ENCODE data around the gene WNT7A.

WNT7A gene

GRCh38 chr3:13792512-13793371 lies 87.1 kb downstream of the WNT7A start:
- DNase-seq (ENCODE audit: low read depth), result no peak

- DNase-seq (ENCODE audit: low read depth), result no peak
Observed at GRCh38 chr3:13792051-13792490, 87.8 kb downstream of the WNT7A start.

- no peak for DNase-seq (ENCODE audit: low read depth)
Observed at GRCh38 chr3:13791198-13792050, 88.4 kb downstream of the WNT7A start.

DNA sequence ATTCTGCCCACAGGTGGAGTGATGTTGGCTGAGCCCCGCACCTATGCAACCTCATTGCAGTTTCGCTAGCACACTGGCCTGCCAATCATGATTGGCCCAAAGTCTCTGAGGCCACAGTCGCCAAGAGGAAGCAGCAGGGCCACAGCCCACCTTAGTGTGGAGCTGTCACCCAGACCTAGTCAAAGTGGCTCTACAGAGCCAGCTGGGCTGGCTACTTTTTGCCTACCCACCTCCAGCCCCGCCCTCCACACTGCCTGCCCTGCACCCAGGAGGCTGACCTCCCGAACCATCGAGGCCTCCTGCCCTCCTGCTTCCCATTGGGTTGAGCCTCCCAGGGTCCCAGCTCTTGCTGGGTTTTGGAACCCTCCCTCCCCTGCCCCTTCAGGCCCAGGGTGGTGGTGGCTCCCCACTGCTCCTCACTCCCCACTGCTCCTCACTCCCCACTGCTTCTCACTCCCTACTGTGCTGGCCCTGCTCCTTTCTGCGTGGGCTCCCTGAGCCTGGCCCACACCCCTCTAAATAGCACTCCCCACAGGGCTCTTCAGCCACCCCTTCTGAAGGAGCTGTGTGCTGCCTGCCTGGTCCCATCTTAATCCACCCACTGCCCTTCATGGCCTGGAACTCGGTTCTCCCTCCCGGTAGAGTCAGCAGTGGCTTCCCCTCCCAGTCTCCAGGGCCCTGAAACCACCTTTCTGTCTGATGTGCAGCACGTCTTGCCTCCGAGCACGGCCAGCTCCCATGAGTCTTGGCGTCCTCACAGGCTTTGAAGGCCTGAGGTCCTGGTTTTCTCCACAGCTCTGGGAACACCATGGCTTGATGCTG lies 89.3 kb downstream of the WNT7A start:
- DNase-seq (ENCODE audit: low read depth), result no peak

GRCh38 chr3:13788522-13789424 lies 91.1 kb downstream of the WNT7A start:
- no peak for DNase-seq (ENCODE audit: low read depth)

GRCh38 chr3:13787533-13788132 lies 92.2 kb downstream of the WNT7A start:
- DNase-seq (ENCODE audit: low read depth), result no peak

DNA sequence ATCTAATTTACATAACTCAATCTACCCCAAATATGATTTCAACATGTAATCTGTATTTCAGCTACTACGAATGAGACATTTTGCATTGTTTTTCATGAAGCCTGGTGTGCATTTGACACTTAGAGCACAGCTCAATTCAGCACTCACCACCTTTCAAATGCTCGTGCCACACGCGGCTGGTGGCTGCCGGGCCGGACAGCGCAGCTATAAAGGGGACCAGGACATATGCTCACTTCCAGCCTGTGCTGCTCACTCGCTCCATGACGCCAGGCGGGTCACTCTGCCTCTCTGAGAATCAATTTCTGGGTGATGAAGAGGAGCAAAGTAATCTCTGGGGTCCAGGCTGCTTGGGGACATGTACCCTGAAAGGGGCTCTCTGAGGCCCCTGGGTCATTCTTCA lies 93.1 kb downstream of the WNT7A start:
- DNase-seq (ENCODE audit: low read depth), result no peak

GRCh38 chr3:13785853-13786436 lies 93.9 kb downstream of the WNT7A start:
- no peak for DNase-seq (ENCODE audit: low read depth)

- DNase-seq (ENCODE audit: low read depth), result no peak
Observed at GRCh38 chr3:13785351-13785750, 94.5 kb downstream of the WNT7A start.

GRCh38 chr3:13783476-13783875 lies 96.4 kb downstream of the WNT7A start:
- no peak for DNase-seq (ENCODE audit: low read depth)

- DNase-seq (ENCODE audit: low read depth), result no peak
Observed at GRCh38 chr3:13782501-13782900, 97.4 kb downstream of the WNT7A start.

- DNase-seq (ENCODE audit: low read depth), result no peak
Observed at GRCh38 chr3:13781417-13781816, 98.5 kb downstream of the WNT7A start.

DNA sequence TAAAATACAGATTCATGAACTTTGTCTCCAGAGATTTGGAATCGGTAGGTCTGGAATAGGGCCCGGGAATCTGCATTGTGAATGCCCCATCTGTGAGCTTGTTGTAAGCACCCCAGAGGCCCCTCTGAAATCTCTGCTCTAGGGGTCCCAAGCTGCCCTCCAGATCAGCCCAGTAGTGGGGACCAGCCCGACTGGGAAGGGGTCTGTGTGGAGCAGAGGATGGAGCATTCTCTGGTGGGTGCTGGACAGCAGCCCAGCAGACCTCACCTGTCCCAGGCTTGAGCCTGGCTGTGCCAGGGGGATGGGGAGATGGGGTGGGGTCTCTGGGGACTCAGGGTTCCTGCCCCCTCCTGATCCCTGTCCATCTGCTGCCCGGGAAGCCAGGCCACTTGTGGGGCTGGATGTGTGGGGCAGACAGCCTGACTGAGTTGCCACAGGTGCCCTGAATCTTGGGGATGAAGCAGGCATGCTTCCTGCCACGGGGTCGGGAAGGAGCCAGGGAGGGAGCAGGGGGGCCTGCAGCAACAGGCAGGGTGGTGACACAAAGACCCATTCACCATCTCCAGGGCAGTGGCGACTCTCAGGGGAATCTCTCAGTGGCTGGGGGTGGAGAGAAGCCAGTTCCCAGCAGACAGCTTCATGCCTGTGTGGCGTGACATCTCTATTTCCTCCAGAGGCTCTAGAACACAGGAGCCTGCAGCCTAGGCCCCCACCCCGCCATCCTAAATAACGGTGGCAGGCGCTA lies 99.3 kb downstream of the WNT7A start:
- no peak for DNase-seq (ENCODE audit: low read depth)

- no peak for DNase-seq (ENCODE audit: low read depth)
Observed at GRCh38 chr3:13776253-13777050, 103.4 kb downstream of the WNT7A start.

DNA sequence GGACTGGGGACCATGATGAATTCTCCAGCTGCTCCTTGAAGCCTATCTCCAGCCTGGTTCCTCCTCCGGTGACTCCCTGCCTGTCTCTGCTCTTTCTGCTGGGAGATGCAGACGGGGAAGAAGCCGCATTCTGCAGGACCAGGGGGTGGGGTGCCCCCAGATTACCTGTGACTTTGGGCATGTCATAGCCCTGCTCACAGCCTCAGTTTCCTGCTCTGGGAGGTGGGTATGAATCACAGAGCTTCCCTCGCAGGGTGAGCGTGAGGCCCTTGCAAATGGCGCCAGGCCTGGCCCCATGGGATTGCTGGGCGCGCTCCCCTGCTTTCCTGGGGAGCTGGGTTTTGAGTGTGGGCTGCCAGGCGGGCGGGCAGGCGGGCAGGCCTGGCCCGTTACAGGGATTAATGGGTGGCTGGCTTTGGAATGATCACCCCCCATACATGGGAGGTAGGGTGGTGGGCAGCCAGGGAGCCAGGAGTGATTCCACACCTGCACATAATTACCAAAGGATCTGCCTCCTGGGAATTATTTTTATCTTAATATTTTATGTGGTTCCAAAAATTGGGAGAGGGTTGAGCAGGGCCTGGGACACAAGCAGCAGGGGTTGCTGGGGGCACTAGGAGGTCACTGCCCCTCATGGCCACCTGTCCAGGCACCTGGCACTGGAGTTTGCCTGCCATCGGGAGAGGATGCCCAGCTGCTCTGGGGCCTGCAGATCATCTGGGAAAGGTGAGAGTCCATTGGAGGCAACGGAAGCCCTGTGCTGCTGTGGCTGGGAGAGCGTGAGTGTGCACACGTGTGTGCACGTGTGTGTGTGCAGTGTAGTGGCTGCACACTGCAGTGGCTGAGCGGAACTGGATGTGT lies 106.8 kb downstream of the WNT7A start:
- no peak for DNase-seq (ENCODE audit: low read depth)

DNA sequence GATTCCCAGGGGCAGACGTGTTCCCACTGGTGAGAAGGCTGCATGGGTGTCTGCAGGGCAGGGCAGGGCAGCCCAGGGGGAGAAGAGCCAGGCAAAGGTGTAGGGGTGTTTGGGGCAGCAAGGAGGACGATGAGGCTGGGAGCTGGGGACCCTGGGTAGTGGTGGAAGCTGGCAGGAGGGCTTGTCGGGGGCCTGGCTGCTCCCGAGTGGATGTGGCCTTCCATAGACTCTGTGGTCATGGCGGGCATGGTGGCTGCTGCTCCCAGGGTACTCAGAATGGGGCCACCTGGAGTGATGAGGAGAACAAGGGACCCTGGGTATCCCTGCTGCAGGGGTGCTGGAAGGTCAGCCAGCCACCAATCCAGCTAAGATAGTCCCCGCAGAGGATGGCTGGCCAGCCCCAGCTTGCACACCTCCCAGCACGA lies 107.5 kb downstream of the WNT7A start:
- no peak for DNase-seq (ENCODE audit: low read depth)

GRCh38 chr3:13771496-13771895 lies 108.4 kb downstream of the WNT7A start:
- no peak for DNase-seq (ENCODE audit: low read depth)

Measured in activated T-helper 1 cell treated with Interleukin-2 at 50 U/mL for 16 hours (primary cell).